Measurements from ENCODE around the gene CFAP46.

CFAP46 gene

DNA sequence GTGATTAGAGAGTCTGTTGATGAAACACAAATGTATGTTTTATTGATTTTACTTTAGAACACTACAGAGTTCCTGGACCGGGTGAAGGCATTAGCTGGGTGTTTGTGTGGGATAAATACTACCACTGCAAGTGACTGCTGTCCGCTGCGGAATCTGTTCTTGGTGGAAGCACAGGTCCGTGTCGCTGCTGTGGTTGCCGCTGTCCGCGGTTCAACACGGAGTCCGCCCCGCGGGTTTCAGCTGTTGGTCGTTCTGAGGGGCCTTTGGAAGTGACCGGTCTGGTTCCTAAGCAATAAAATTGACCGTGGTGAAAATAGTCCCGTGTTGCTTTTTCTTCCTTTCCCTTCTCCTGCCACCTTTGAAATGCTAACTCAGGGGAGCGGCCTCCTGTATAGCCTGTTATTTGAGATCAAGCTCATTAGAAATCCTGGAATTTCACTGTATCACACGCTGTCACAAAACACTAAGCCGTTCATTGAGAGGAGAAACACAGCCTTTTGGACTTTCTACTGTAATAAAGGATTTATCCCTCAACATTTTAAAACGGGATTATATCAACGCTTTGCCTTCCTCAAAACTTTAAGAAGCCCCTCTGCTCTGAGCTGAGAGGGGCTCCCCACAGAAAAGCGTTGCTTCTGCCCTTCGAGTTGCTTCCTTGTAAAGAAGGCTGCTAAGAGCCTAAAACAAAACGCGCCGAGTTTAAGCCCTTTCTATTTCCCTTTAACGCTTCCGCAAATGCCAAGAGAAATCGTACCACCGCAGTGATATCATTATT is 159.0 kb downstream of the CFAP46 start:
- no peak for TF ChIP-seq CTCF (IDR thresholded peaks at IDR 0.05; ENCODE audit: control insufficient read depth, insufficient read depth, low read depth, low read length, missing control alignments)
- H3K4me3 ChIP-seq (ENCODE audit: control insufficient read depth, low read depth, low read length): no peak overlapping the region
- no peak for DNase-seq (ENCODE audit: low read depth)

- TF ChIP-seq CTCF (IDR thresholded peaks at IDR 0.05; ENCODE audit: control insufficient read depth, insufficient read depth, low read depth, low read length, missing control alignments): no peak
- DNase-seq (ENCODE audit: low read depth): no peak
- H3K4me3 ChIP-seq (ENCODE audit: control insufficient read depth, low read depth, low read length): no peak overlapping the region
Observed at GRCh38 chr10:132781556-132781955, 160.8 kb downstream of the CFAP46 start.

DNA sequence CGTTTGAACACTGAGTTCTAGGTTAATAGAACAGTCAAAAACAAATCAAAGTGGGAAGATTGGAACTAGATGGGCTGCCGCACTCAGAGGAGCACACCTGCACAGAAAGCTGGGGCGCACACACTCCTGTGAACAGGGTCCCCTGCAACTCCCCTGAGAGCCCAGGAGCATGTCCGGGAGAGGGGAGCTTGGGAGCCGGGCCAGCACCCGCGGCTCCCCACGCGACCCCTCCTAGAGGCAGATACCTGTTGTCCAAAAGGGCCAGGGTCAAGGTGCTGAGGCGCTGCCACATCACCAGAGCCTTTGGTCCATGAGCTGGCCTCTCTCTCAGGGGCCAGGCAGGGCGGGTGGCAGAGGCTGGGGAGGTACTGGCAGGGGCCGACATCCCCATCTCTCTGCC is 162.0 kb downstream of the CFAP46 start:
- TF ChIP-seq CTCF (IDR thresholded peaks at IDR 0.05; ENCODE audit: control insufficient read depth, insufficient read depth, low read depth, low read length, missing control alignments): no peak
- no peak for DNase-seq (ENCODE audit: low read depth)
- no peak overlapping the region for H3K4me3 ChIP-seq (ENCODE audit: control insufficient read depth, low read depth, low read length)

DNA sequence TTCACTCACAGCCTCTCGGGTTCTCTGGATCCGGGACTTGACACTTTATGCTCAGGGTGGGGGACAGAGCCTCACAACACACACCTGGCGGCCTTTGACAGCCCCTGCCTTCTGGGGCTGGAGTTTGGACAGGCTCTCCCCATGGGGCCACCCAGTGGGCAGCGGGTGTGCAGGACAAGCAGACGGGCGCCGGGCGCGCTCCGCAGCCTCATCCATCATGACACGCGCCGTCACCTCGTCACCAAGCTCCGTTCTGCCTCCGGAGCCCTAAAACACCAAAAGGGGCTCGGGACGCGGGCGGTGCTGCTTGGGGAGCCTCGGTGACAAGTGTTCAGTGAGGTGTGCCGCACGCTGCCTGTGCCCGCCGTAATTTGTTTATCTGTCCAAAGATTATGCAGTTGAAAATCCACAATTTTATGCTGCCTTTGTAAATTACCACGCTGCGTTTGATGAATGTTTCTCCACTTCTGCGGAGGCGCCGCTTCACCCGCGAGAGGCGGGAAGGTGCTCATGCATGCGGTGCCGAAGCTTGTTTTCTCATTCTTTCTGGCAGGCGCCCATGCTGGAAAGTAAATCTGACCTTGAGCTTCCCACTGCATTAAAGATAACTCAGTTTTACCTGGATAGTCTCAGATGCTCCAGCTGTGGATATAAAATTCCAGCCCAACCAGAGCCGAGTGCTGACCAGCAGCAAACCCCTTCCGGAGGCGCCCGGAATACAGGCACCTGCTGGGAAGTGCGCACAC is 162.6 kb downstream of the CFAP46 start:
- no peak for DNase-seq (ENCODE audit: low read depth)
- no peak for TF ChIP-seq CTCF (IDR thresholded peaks at IDR 0.05; ENCODE audit: control insufficient read depth, insufficient read depth, low read depth, low read length, missing control alignments)
- H3K4me3 ChIP-seq (ENCODE audit: control insufficient read depth, low read depth, low read length): no peak overlapping the region

- DNase-seq (ENCODE audit: low read depth): no peak
- H3K4me3 ChIP-seq (ENCODE audit: control insufficient read depth, low read depth, low read length): no peak overlapping the region
- TF ChIP-seq CTCF (IDR thresholded peaks at IDR 0.05; ENCODE audit: control insufficient read depth, insufficient read depth, low read depth, low read length, missing control alignments): no peak
Observed at GRCh38 chr10:132777441-132777840, 164.9 kb downstream of the CFAP46 start.

DNA sequence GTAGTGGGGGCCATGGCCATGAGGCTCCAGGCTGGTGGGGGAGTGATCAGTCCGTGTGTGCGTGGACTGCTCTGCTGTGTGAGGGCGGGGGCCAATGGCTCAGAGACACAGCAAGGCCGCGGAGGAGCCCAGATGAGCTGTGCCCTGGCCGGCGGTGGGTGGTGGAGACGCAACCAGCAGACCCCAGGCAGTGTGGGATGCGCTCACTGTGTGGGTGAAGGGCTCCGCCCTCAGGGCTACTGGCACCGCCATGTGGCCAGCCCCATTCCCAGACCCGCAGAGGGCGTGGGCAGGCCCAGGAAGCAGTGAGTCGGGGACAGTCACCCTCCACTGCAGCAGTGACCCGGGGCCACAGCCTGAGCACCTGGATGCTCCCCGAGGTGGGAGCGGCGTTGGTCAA is 165.5 kb downstream of the CFAP46 start:
- H3K4me3 ChIP-seq (ENCODE audit: control insufficient read depth, low read depth, low read length): no peak overlapping the region
- no peak for TF ChIP-seq CTCF (IDR thresholded peaks at IDR 0.05; ENCODE audit: control insufficient read depth, insufficient read depth, low read depth, low read length, missing control alignments)
- no peak for DNase-seq (ENCODE audit: low read depth)
